ENCODE results near the gene TMEM45B.

- TF ChIP-seq CTCF (IDR thresholded peaks at IDR 0.05) (no peak), POLR2A (IDR thresholded peaks at IDR 0.05) (no peak)
Measured at GRCh38 chr11:129853518-129854231, 38.0 kb downstream of the TMEM45B start.
